ENCODE results near the gene GALNT16. TPM values are rescaled to one million over a fixed set of nuclear protein-coding genes. Genes with fewer than 3 reads are reported as not detected.

GALNT16 gene
- total RNA-seq, 1 experiment from 2014 or later = 3.8 TPM

DNA sequence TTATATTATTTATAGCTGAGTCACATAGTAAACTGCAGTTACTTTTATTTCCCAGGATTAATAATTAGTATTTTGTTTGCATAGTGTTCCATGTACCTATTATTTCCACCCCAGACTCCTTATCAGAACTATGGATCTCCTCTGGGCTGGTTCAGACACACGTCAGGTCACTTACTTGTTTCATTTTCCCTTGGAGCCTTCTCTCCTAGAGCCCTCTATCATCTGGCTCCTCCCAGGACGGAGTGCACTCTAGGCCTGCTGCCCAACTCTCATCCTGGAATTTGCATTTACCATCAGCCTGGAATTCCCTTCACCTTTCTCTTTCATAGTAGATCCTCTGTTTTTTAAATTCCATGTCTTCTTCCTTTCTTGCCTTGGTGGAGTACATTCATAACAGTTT, 28.5 kb upstream of the GALNT16 start:
- ChIA-PET CTCF (no interaction called here), POLR2A (no interaction called here)
- H3K9me3 Mint-ChIP-seq (ENCODE audit: unreplicated experiment) = no peaks in the 10 kb centered on the region
- H3K4me1 ChIP-seq = no peaks in the 10 kb centered on the region
- no peak for DNase-seq
- no peak overlapping the region for H3K4me3 Mint-ChIP-seq (ENCODE audit: unreplicated experiment)
- H3K36me3 Mint-ChIP-seq (ENCODE audit: insufficient read depth, unreplicated experiment) = peaks cover 26% of the 10 kb centered on the region
- H3K9me3 ChIP-seq = no peaks in the 10 kb centered on the region
- no peaks in the 10 kb centered on the region for H3K4me1 Mint-ChIP-seq (ENCODE audit: low read depth, unreplicated experiment)
- H3K27me3 Mint-ChIP-seq (ENCODE audit: insufficient read depth, unreplicated experiment) = no peaks in the 10 kb centered on the region
- intact Hi-C loops (cut with micrococcal nuclease; ENCODE audit: unreplicated experiment) = no loop called here
- H3K4me3 ChIP-seq (ENCODE audit: low read depth, low read length) = no peak overlapping the region
- BruUV-seq (replicated peaks) = no TSS peak
- TF ChIP-seq, protein P1, sequence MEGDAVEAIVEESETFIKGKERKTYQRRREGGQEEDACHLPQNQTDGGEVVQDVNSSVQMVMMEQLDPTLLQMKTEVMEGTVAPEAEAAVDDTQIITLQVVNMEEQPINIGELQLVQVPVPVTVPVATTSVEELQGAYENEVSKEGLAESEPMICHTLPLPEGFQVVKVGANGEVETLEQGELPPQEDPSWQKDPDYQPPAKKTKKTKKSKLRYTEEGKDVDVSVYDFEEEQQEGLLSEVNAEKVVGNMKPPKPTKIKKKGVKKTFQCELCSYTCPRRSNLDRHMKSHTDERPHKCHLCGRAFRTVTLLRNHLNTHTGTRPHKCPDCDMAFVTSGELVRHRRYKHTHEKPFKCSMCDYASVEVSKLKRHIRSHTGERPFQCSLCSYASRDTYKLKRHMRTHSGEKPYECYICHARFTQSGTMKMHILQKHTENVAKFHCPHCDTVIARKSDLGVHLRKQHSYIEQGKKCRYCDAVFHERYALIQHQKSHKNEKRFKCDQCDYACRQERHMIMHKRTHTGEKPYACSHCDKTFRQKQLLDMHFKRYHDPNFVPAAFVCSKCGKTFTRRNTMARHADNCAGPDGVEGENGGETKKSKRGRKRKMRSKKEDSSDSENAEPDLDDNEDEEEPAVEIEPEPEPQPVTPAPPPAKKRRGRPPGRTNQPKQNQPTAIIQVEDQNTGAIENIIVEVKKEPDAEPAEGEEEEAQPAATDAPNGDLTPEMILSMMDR (IDR thresholded peaks at IDR 0.05; ENCODE audit: insufficient read depth in 1 of 2, low read depth in 1 of 2, low read length in 1 of 2, severe bottlenecking in 1 of 2, unreplicated experiment in 1 of 2) = no peak
- no peaks in the 10 kb centered on the region for H3K36me3 ChIP-seq (ENCODE audit: control insufficient read depth, insufficient read depth, low read length)
- no peak overlapping the region for H3K27ac Mint-ChIP-seq (ENCODE audit: unreplicated experiment)
- H3K27me3 ChIP-seq (replicated peaks; ENCODE audit: control insufficient read depth, insufficient read depth, low read length) = no peaks in the 10 kb centered on the region

DNA sequence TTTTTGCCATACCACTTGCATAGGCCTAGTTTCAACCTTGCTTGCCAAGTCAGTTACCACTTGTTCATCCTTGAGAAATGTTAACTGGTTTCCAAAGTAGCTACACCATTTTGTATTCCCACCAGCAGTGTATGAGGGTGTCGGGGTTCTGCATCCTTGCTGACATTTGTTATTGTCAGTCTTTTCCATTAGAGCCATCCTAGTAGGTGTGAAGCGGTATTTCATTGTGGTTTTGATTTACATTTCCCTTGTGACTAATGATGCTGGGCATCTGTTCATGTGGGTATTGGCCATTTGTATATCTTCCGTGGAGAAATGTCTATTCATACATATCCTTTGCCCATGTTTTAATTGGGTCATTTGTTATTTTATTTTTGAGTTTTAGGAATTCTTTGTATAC, 27.6 kb upstream of the GALNT16 start:
- H3K27me3 ChIP-seq (replicated peaks; ENCODE audit: control insufficient read depth, insufficient read depth, low read length) = no peaks in the 10 kb centered on the region
- no peak for DNase-seq
- Mint-ChIP-seq H3K27me3 (ENCODE audit: insufficient read depth, unreplicated experiment) (no peaks in the 10 kb centered on the region), H3K27ac (ENCODE audit: unreplicated experiment) (no peak overlapping the region), H3K9me3 (ENCODE audit: unreplicated experiment) (no peaks in the 10 kb centered on the region), H3K4me1 (ENCODE audit: low read depth, unreplicated experiment) (no peaks in the 10 kb centered on the region), H3K4me3 (ENCODE audit: unreplicated experiment) (no peak overlapping the region), H3K36me3 (ENCODE audit: insufficient read depth, unreplicated experiment) (peaks cover 26% of the 10 kb centered on the region)
- TF ChIP-seq, protein P1 (IDR thresholded peaks at IDR 0.05; ENCODE audit: insufficient read depth in 1 of 2, low read depth in 1 of 2, low read length in 1 of 2, severe bottlenecking in 1 of 2, unreplicated experiment in 1 of 2) = no peak
- no TSS peak for BruUV-seq (replicated peaks)
- H3K4me3 ChIP-seq (ENCODE audit: low read depth, low read length) = no peak overlapping the region
- H3K9me3 ChIP-seq = no peaks in the 10 kb centered on the region
- no peaks in the 10 kb centered on the region for H3K4me1 ChIP-seq
- no peaks in the 10 kb centered on the region; the same call in 1 of the 2 replicates for H3K36me3 ChIP-seq (ENCODE audit: control insufficient read depth, insufficient read depth, low read length)
- intact Hi-C loops (cut with micrococcal nuclease; ENCODE audit: unreplicated experiment) = no loop called here
- ChIA-PET POLR2A (no interaction called here), CTCF (no interaction called here)

DNA sequence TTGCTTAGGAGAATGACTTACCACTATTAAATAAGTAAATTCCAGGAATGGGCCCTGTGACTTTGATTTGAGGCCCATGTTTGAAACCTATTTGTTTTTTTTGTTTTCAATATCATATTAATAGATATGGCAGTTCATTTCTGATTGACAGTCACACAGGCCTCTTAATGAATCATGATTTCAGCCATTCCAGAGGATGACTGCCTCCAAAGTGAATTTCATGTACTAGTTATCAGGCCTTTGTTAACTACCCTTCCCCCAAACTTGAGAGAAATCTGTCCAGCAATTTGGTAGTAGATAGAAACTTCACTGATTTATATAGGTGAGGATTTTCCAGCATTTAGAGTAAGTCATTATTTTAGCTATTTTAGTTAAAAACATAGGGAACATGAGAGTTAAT, 25.9 kb upstream of the GALNT16 start:
- Histone ChIP-seq H3K9me3 (no peaks in the 10 kb centered on the region), H3K4me1 (no peaks in the 10 kb centered on the region), H3K4me3 (ENCODE audit: low read depth, low read length) (no peak overlapping the region), H3K36me3 (ENCODE audit: control insufficient read depth, insufficient read depth, low read length) (no peaks in the 10 kb centered on the region; the same call in 1 of the 2 replicates), H3K27me3 (replicated peaks; ENCODE audit: control insufficient read depth, insufficient read depth, low read length) (no peaks in the 10 kb centered on the region)
- ChIA-PET POLR2A (no interaction called here), CTCF (no interaction called here)
- H3K9me3 Mint-ChIP-seq (ENCODE audit: unreplicated experiment) = no peaks in the 10 kb centered on the region
- no peak for DNase-seq
- peaks cover 32% of the 10 kb centered on the region for H3K36me3 Mint-ChIP-seq (ENCODE audit: insufficient read depth, unreplicated experiment)
- no peak overlapping the region for H3K27ac Mint-ChIP-seq (ENCODE audit: unreplicated experiment)
- H3K4me1 Mint-ChIP-seq (ENCODE audit: low read depth, unreplicated experiment) = no peaks in the 10 kb centered on the region
- TF ChIP-seq, protein P1 (IDR thresholded peaks at IDR 0.05; ENCODE audit: insufficient read depth in 1 of 2, low read depth in 1 of 2, low read length in 1 of 2, severe bottlenecking in 1 of 2, unreplicated experiment in 1 of 2) = no peak
- no peak overlapping the region for H3K4me3 Mint-ChIP-seq (ENCODE audit: unreplicated experiment)
- BruUV-seq (replicated peaks) = no TSS peak
- intact Hi-C loops (cut with micrococcal nuclease; ENCODE audit: unreplicated experiment) = no loop called here
- no peaks in the 10 kb centered on the region for H3K27me3 Mint-ChIP-seq (ENCODE audit: insufficient read depth, unreplicated experiment)
